ENCODE measurements around the gene USP35.

Gene USP35, protein sequence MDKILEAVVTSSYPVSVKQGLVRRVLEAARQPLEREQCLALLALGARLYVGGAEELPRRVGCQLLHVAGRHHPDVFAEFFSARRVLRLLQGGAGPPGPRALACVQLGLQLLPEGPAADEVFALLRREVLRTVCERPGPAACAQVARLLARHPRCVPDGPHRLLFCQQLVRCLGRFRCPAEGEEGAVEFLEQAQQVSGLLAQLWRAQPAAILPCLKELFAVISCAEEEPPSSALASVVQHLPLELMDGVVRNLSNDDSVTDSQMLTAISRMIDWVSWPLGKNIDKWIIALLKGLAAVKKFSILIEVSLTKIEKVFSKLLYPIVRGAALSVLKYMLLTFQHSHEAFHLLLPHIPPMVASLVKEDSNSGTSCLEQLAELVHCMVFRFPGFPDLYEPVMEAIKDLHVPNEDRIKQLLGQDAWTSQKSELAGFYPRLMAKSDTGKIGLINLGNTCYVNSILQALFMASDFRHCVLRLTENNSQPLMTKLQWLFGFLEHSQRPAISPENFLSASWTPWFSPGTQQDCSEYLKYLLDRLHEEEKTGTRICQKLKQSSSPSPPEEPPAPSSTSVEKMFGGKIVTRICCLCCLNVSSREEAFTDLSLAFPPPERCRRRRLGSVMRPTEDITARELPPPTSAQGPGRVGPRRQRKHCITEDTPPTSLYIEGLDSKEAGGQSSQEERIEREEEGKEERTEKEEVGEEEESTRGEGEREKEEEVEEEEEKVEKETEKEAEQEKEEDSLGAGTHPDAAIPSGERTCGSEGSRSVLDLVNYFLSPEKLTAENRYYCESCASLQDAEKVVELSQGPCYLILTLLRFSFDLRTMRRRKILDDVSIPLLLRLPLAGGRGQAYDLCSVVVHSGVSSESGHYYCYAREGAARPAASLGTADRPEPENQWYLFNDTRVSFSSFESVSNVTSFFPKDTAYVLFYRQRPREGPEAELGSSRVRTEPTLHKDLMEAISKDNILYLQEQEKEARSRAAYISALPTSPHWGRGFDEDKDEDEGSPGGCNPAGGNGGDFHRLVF

DNA sequence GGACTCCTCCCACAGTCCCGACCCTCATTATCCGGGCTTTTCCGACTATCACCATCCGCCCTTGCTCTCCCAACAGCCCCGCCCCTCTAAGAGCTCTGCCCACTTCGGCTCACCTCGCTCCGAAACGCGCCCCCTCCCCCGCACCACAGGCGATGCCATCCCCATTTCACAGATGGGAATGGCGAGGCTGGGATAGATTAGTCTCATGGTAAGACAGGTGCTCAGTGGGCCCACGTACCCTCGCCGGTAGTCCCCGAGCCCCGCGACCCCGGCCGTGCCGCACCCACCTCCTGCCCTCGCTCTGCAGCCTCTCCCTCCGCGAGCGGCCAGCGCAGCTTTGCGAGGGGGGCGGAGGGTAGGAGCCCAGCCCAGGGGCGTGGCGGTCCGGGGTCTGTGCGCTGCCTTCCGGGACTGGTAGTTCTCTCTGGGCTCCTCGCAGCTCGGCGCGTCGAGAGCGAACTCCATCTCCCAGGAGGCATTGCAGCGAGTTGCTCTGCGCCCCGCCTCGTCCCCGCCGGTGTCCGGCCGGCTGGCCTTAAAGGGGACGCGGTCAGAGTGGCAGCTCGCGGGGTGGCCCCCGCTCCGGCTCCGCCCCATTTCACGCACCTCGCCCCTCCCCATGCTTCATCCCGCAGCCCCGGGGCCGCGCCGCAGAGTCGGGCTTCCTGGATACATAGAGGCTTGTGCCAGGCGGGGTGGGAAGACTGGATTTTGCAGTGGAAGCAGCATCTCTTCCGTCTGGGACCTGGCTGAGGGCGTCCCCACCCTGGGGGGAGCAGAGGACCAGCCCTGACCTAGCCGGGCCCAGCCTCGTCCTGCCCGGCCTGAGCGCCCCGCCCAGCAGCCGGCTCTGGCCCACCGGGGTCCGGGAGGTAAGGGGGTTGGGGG lies at the start of gene USP35, which contains the start of gene KCTD21:
Gene USP35, plus strand, starts transcription at position 634 of the 888 bp plus-strand sequence. CDS start 7,327 bp downstream, outside the sequence.
Gene KCTD21, minus strand, starts transcription at position 341 of the 888 bp plus-strand sequence. CDS start 14,072 bp downstream, outside the sequence.
- peak; percentile 100 for DNase-seq

- DNase-seq, result peak; percentile 100
Observed at GRCh38 chr11:78139422-78140391, 49.0 kb upstream of the USP35 start, which contains the start of gene ALG8. Gene ALG8 (minus strand): TSS chr11:78139626. CDS start chr11:78139588, 38 bp downstream.

- peak; percentile 60 for DNase-seq
Observed at GRCh38 chr11:78140392-78141077, 48.2 kb upstream of the USP35 start.

- no peak for DNase-seq
Observed at GRCh38 chr11:78145511-78146025, 43.2 kb upstream of the USP35 start.

- DNase-seq, result no peak
Observed at GRCh38 chr11:78147807-78148206, 40.9 kb upstream of the USP35 start.

DNA sequence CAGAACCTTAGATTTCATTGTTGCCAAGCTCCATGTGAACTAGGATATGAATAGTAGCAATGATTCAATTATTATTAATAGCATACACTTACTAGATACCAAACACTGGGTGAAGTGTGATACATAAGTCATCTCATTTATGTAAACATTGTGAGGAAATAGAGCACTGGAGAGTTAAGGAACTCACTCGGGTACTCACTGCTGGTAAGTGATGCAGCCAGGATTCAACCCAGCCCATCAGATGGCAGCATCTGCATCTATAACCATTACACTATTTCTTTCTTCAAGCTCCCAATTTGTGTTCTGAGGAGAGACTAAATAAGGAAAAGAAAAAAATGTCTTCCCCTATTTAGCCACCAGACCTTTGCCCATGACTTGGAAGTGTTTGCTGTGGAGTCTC lies 39.1 kb upstream of the USP35 start:
- peak; percentile 71 for DNase-seq

DNA sequence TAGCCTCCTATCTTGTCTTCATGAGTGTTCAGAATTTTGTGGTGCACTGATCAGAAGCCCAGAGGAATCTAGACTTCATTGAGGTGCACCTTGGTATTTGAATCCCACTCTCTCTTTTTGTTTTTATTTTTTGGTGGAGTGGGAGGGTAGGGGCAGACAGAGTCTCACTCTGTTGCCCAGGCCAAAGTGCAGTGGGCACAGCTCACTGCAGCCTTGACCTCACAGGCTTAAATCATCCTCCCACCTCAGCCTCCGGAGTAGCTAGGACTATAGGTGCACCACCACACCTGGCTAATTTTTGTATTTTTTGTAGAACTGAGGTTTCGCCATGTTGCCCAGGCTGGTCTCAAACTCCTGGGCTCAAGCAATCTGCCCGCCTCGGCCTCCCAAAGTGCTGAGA lies 38.4 kb upstream of the USP35 start:
- no peak for DNase-seq

GRCh38 chr11:78150754-78151153 lies 38.0 kb upstream of the USP35 start:
- DNase-seq, result no peak

GRCh38 chr11:78151804-78152203 lies 36.9 kb upstream of the USP35 start:
- DNase-seq, result no peak

- DNase-seq, result no peak
Observed at GRCh38 chr11:78156127-78156844, 32.4 kb upstream of the USP35 start.

DNA sequence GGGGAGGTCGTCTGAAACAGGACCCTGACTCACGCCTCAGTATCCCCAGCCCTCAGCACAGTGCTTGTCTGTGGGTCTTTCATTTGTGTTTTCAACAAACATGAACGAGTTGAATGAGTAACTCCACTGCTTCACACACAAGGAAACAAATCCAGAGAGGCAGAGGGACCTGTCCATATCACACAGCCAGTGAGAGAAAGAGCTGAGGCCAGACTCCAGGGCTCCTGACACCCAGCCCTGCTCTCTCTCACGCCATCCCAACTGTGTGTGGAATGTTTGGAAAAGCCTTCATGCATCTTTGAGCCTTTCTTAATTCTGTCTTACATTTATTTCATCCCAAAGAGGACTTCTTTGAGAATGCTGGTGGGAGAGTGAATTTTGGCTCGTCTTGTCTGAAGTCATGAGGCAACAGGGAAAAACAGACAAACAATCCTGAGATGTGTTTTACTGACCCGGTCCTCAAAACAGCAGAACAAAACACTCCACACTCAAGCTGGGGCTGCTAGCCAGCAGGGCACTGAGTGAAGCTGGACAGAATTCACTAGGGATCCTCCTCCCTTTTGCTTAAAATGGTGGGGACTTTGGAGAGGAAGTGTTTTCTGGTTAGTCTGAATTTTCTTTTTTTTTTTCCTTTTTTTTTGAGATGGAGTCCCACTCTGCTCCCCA lies 29.6 kb upstream of the USP35 start:
- no peak for DNase-seq

DNA sequence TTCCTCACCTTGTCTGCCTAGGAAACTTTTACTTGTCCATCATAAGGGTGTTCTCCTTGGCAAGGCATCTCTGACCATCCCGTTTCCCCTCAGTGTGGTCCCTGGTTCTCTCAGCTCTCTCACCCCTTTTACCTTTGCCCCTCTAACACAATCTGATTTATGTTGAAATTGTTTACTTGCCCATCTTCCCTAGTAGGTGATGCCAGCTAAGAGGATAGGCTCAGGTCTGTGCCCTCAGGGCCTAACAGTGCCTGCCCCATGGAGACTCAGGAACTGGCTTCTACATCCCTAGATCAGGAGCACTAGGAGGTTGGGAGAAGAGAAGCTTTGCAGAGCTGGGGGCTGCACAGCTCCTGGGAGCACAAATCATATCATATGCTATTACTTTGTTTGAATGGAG lies 28.2 kb upstream of the USP35 start:
- DNase-seq, result no peak

DNA sequence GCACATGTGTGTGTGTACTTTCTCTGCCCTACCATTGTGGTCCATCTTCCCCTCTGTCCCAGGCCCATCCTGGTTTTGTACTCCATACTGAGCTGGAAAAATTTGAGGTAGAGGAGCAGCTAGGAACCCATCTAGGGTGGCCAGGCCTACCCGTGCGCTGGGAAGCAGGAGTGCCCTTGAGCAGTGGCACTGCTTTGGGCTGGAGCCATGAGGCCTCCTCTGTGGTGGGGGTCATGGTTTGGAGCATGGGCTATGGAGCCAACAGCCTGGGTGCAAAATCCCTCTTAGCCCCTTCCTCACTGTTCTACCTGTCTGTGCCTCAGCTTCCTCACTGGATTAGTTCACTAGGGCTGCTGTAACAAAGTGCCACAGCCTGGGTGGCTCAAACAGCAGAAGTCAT lies 27.4 kb upstream of the USP35 start:
- no peak for DNase-seq

- DNase-seq, result no peak
Observed at GRCh38 chr11:78161962-78162371, 26.8 kb upstream of the USP35 start.

GRCh38 chr11:78163828-78164227 lies 24.9 kb upstream of the USP35 start:
- DNase-seq, result no peak

DNA sequence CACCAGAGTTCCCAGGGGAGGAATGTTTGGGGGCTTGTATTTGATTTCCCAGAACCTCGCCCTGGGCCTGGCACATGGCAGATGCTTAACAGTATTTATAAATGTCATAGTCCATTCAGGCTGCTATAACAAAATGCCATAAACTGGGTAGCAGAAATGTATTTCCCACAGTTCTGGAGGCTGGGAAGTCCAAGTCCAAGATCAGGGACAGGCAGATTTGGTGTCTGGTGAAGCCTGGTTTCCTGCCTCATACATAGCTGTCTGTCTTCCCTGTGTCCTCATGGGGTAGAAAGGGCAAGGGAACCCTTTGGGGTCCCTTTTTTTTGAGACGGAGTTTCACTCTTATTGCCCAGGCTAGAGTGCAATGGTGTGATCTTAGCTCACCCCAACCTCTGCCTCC lies 24.2 kb upstream of the USP35 start:
- DNase-seq, result no peak

DNA sequence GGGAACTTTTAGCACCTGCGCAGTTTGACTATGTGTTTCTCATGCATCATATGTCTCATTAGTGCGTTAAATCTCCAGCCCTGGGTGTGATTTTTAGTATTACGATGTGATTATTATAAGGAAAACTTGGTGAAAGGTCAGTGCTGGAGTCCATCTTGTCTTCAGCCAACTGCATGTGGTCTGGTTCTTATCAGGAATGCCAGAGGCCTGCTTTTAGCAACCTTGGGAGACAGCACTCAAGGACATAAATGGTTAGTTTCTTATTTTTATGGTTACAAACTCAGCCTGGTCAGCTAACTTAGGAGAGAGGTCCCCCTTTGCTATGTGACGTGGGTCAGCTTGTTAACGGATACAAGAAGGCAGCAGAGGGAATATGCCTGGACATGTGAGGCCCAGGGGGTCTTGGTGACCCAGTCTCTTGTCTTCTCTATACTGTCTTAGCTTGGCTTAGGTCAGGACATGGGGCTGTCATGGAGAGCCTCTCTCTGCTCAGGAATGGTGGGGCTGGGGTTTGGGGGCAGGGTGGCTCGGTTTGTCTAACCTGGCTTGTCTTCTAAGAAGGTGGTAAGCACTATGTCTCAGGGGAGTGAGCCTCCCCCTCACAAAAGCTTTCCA lies 21.8 kb upstream of the USP35 start:
- DNase-seq, result no peak

All from DMS53 (cell line).